ENCODE measurements around the gene FOXP4. TPM values are rescaled to one million over a fixed set of nuclear protein-coding genes. Genes with fewer than 3 reads are reported as not detected.

Gene FOXP4
- total RNA-seq, 1 donor from 2014 or later, result 40.7 TPM

- no peak for DNase-seq
- POLR2A ChIA-PET, result no interaction called here
- intact Hi-C loops (cut with micrococcal nuclease), result loop anchor here (5.0 kb wide), 5 partner anchors 107 to 1633 kb away; partner anchors contain the start of genes CUL9, NFYA, OARD1 and TOMM6
- TF ChIP-seq CTCF (IDR thresholded peaks at IDR 0.05), result no peak
- no peaks in the 10 kb centered on the region for H3K9me3 Mint-ChIP-seq
- peaks cover 34% of the 10 kb centered on the region for H3K36me3 Mint-ChIP-seq (ENCODE audit: low read depth)
- no peak overlapping the region for H3K27ac Mint-ChIP-seq
- CTCF ChIA-PET, result interaction anchor here (1.4 kb wide), 1 partner anchor 86 kb away, joined by 4 read pairs; no protein-coding TSS in a partner anchor
- H3K4me3 Mint-ChIP-seq, result peak overlapping the region; percentile 24
- H3K27me3 Mint-ChIP-seq, result no peaks in the 10 kb centered on the region
- no peak for ATAC-seq (ENCODE audit: low read depth)
- H3K4me1 Mint-ChIP-seq, result peaks cover 47% of the 10 kb centered on the region
Observed at GRCh38 chr6:41549673-41550072, 3.5 kb downstream of the FOXP4 start.

- Mint-ChIP-seq H3K27ac (no peak overlapping the region), H3K36me3 (ENCODE audit: low read depth) (peaks cover 35% of the 10 kb centered on the region), H3K4me3 (no peak overlapping the region), H3K27me3 (no peaks in the 10 kb centered on the region), H3K9me3 (no peaks in the 10 kb centered on the region), H3K4me1 (peaks cover 35% of the 10 kb centered on the region)
- intact Hi-C loops (cut with micrococcal nuclease), result no loop called here
- ChIA-PET POLR2A (no interaction called here), CTCF (interaction anchor here (1.4 kb wide), 1 partner anchor 87 kb away, joined by 4 read pairs; no protein-coding TSS in a partner anchor)
- no peak for ATAC-seq (ENCODE audit: low read depth)
- no peak for TF ChIP-seq CTCF (IDR thresholded peaks at IDR 0.05)
- DNase-seq, result no peak
Observed at GRCh38 chr6:41551086-41551700, 5.0 kb downstream of the FOXP4 start.

GRCh38 chr6:41551857-41552256 lies 5.7 kb downstream of the FOXP4 start:
- intact Hi-C loops (cut with micrococcal nuclease), result no loop called here
- POLR2A ChIA-PET, result interaction anchor here (0.9 kb wide), 1 partner anchor 81 kb away, joined by 3 read pairs; no protein-coding TSS in a partner anchor
- H3K27me3 Mint-ChIP-seq, result no peaks in the 10 kb centered on the region

GRCh38 chr6:41552723-41553122 lies 6.5 kb downstream of the FOXP4 start:
- no peaks in the 10 kb centered on the region for H3K27me3 Mint-ChIP-seq
- no peak overlapping the region for H3K4me3 Mint-ChIP-seq
- intact Hi-C loops (cut with micrococcal nuclease), result no loop called here
- ChIA-PET POLR2A (interaction anchor here (0.7 kb wide), 1 partner anchor 188 kb away, joined by 4 read pairs; no protein-coding TSS in a partner anchor), CTCF (interaction anchor here (0.9 kb wide), 1 partner anchor 89 kb away, joined by 3 read pairs; no protein-coding TSS in a partner anchor)
- DNase-seq, result no peak
- H3K9me3 Mint-ChIP-seq, result no peaks in the 10 kb centered on the region
- no peak overlapping the region for H3K27ac Mint-ChIP-seq
- ATAC-seq (ENCODE audit: low read depth), result no peak
- peaks cover 33% of the 10 kb centered on the region for H3K36me3 Mint-ChIP-seq (ENCODE audit: low read depth)
- TF ChIP-seq CTCF (IDR thresholded peaks at IDR 0.05), result no peak
- peaks cover 35% of the 10 kb centered on the region for H3K4me1 Mint-ChIP-seq

More at GRCh38 chr6:41551857-41552256, 5.7 kb downstream of the FOXP4 start:
- ATAC-seq (ENCODE audit: low read depth) (no peak), DNase-seq (no peak)
- H3K36me3 Mint-ChIP-seq (ENCODE audit: low read depth), result peaks cover 35% of the 10 kb centered on the region
- no peak overlapping the region for H3K27ac Mint-ChIP-seq
- no peak overlapping the region for H3K4me3 Mint-ChIP-seq
- TF ChIP-seq CTCF (IDR thresholded peaks at IDR 0.05), result no peak
- CTCF ChIA-PET, result interaction anchor here (0.9 kb wide), 1 partner anchor 88 kb away, joined by 3 read pairs; no protein-coding TSS in a partner anchor
- H3K9me3 Mint-ChIP-seq, result no peaks in the 10 kb centered on the region
- H3K4me1 Mint-ChIP-seq, result peaks cover 35% of the 10 kb centered on the region

- TF ChIP-seq CTCF (IDR thresholded peaks at IDR 0.05), result no peak
- Mint-ChIP-seq H3K4me3 (no peak overlapping the region), H3K9me3 (no peaks in the 10 kb centered on the region), H3K27me3 (no peaks in the 10 kb centered on the region), H3K36me3 (ENCODE audit: low read depth) (peaks cover 33% of the 10 kb centered on the region), H3K27ac (no peak overlapping the region), H3K4me1 (peaks cover 32% of the 10 kb centered on the region)
- POLR2A ChIA-PET, result interaction anchor here (0.7 kb wide), 2 partner anchors 21 to 188 kb away, joined by 4 to 8 read pairs; no protein-coding TSS in a partner anchor
- CTCF ChIA-PET, result no interaction called here
- no peak for ATAC-seq (ENCODE audit: low read depth)
- intact Hi-C loops (cut with micrococcal nuclease), result no loop called here
- no peak for DNase-seq
Observed at GRCh38 chr6:41553405-41553999, 7.3 kb downstream of the FOXP4 start.

Data from activated B cell treated with CpG ODN at 0.5 μM for 24 hours (primary cell).